Loucy (cell line): ENCODE results near the gene PLEKHB1.

Experiments
- H2AFZ ChIP-seq: fragments of 200-600 bp; sonication (generic); 2 replicates; pipeline ENCODE4 v1.6.0; 2016; ENCODE audit warnings: antibody characterized with exemption, mild to moderate bottlenecking, low read length, moderate library complexity
- H3F3A ChIP-seq: fragments of 200-600 bp; 2 replicates; pipeline ENCODE4 v1.6.0; 2016; ENCODE audit warnings: antibody characterized with exemption, low read depth, mild to moderate bottlenecking
- H3K27me3 ChIP-seq: fragments of 200-600 bp; sonication (generic); 2 replicates; pipeline ENCODE4 v1.6.1; 2014; ENCODE audit warnings: low read length, mild to moderate bottlenecking; ENCODE audit not compliant: insufficient read depth, poor library complexity, severe bottlenecking
- H3K36me3 ChIP-seq: fragments of 200-600 bp; sonication (generic); 2 replicates; pipeline ENCODE4 v1.6.1; 2016; ENCODE audit warnings: low read length; ENCODE audit not compliant: insufficient read depth
- H3K4me1 ChIP-seq: fragments of 200-600 bp; sonication (generic); 2 replicates; pipeline ENCODE4 v1.5.1; 2014; ENCODE audit warnings: low read length, mild to moderate bottlenecking; ENCODE audit not compliant: insufficient read depth, poor library complexity, severe bottlenecking
- H3K4me2 ChIP-seq: fragments of 200-600 bp; sonication (generic); 2 replicates; pipeline ENCODE4 v1.6.0; 2014; ENCODE audit warnings: antibody characterized with exemption, low read length, low read depth, mild to moderate bottlenecking; ENCODE audit not compliant: poor library complexity, severe bottlenecking
- H3K4me3 ChIP-seq: fragments of 200-600 bp; sonication (generic); 2 replicates; pipeline ENCODE4 v1.5.1; 2014; ENCODE audit warnings: low read length, mild to moderate bottlenecking, mixed read lengths; ENCODE audit not compliant: poor library complexity, severe bottlenecking
- H3K79me2 ChIP-seq: fragments of 200-600 bp; sonication (generic); 2 replicates; pipeline ENCODE4 v1.6.1; 2014; ENCODE audit warnings: low read length; ENCODE audit not compliant: insufficient read depth
- H3K9ac ChIP-seq: fragments of 200-600 bp; sonication (generic); 2 replicates; pipeline ENCODE4 v1.6.0; 2014; ENCODE audit warnings: mild to moderate bottlenecking, low read depth, low read length, moderate library complexity; ENCODE audit not compliant: poor library complexity, severe bottlenecking
- H3K9me2 ChIP-seq: fragments of 200-600 bp; sonication (generic); replicated peaks from 2 replicates; pipeline ENCODE4 v1.6.1; 2016; ENCODE audit warnings: low read depth, low read length, mixed read lengths
- H3K9me3 ChIP-seq: fragments of 200-600 bp; sonication (generic); 2 replicates; pipeline ENCODE4 v1.6.1; 2014; ENCODE audit warnings: mild to moderate bottlenecking, antibody characterized with exemption, low read length, low read depth; ENCODE audit not compliant: insufficient read depth
- H4K20me1 ChIP-seq: fragments of 200-600 bp; sonication (generic); 2 replicates; pipeline ENCODE4 v1.6.0; 2014; ENCODE audit warnings: antibody characterized with exemption, low read length, mild to moderate bottlenecking; ENCODE audit not compliant: insufficient read depth, poor library complexity, severe bottlenecking
- EZH2phosphoT487 ChIP-seq: fragments of 200-600 bp; IDR thresholded peaks from 2 replicates; pipeline ENCODE4 v1.6.1; 2018; ENCODE audit warnings: antibody characterized with exemption, mild to moderate bottlenecking, moderate library complexity, borderline replicate concordance
- TF ChIP-seq, protein P1 (sequence below): fragments of 200-600 bp; sonication (generic); conservative IDR thresholded peaks from 2 replicates; pipeline ENCODE4 v1.5.1; 2014; ENCODE audit warnings: mild to moderate bottlenecking, antibody characterized with exemption, low read length

PLEKHB1 gene

GRCh38 chr11:73664877-73665276 is 18.5 kb downstream of the PLEKHB1 start:
- H2AFZ ChIP-seq: no peak overlapping the region
- no peak for TF ChIP-seq EZH2phosphoT487
- TF ChIP-seq, protein P1, sequence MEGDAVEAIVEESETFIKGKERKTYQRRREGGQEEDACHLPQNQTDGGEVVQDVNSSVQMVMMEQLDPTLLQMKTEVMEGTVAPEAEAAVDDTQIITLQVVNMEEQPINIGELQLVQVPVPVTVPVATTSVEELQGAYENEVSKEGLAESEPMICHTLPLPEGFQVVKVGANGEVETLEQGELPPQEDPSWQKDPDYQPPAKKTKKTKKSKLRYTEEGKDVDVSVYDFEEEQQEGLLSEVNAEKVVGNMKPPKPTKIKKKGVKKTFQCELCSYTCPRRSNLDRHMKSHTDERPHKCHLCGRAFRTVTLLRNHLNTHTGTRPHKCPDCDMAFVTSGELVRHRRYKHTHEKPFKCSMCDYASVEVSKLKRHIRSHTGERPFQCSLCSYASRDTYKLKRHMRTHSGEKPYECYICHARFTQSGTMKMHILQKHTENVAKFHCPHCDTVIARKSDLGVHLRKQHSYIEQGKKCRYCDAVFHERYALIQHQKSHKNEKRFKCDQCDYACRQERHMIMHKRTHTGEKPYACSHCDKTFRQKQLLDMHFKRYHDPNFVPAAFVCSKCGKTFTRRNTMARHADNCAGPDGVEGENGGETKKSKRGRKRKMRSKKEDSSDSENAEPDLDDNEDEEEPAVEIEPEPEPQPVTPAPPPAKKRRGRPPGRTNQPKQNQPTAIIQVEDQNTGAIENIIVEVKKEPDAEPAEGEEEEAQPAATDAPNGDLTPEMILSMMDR: no peak
- no peaks in the 10 kb centered on the region for H3K9me2 ChIP-seq

GRCh38 chr11:73667891-73668290 is 21.5 kb downstream of the PLEKHB1 start:
- Histone ChIP-seq H3K79me2 (no peaks in the 10 kb centered on the region), H3K4me1 (peaks cover 45% of the 10 kb centered on the region), H2AFZ (no peak overlapping the region)

More at GRCh38 chr11:73664877-73665276, 18.5 kb downstream of the PLEKHB1 start:
- Histone ChIP-seq H3K4me3 (no peak overlapping the region), H3K9ac (no peak overlapping the region), H3K4me1 (peaks cover 38% of the 10 kb centered on the region), H3F3A (peaks cover 4% of the 10 kb centered on the region; the same call in 1 of the 2 replicates), H3K9me3 (no peaks in the 10 kb centered on the region), H3K79me2 (no peaks in the 10 kb centered on the region), H4K20me1 (no peaks in the 10 kb centered on the region), H3K27me3 (no peaks in the 10 kb centered on the region), H3K36me3 (no peaks in the 10 kb centered on the region), H3K4me2 (no peak overlapping the region)

DNA sequence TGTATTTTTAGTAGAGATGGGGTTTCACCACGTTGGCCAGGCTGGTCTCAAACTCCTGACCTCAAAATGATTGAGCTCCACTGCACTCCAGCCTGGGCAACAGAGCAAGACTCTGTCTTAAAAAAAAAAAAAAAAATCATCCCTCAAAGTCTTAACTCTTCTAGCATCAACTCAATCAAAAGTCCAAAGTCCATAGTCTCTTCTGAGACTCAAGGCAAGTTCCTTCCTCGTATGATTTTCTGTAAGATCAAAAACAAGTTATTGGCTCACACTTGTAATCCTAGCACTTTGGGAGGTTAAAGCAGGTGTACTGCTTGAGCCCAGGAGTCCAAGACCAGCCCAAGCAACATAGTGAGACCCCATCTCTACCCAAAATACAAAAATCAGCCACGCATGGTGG is 24.4 kb downstream of the PLEKHB1 start:
- H3K9me2 ChIP-seq: no peaks in the 10 kb centered on the region
- H3K4me1 ChIP-seq: peaks cover 40% of the 10 kb centered on the region
- no peak overlapping the region for H3K9ac ChIP-seq
- no peak overlapping the region for H2AFZ ChIP-seq
- no peaks in the 10 kb centered on the region for H3K79me2 ChIP-seq
- no peak for TF ChIP-seq EZH2phosphoT487
- no peak overlapping the region for H3K4me2 ChIP-seq
- no peaks in the 10 kb centered on the region for H3K27me3 ChIP-seq
- no peaks in the 10 kb centered on the region; the same call in 1 of the 2 replicates for H3K36me3 ChIP-seq
- H4K20me1 ChIP-seq: no peaks in the 10 kb centered on the region
- H3K9me3 ChIP-seq: no peaks in the 10 kb centered on the region
- H3K4me3 ChIP-seq: no peak overlapping the region
- H3F3A ChIP-seq: peaks cover 4% of the 10 kb centered on the region; the same call in 1 of the 2 replicates

More at GRCh38 chr11:73667891-73668290, 21.5 kb downstream of the PLEKHB1 start:
- Histone ChIP-seq H3F3A (peaks cover 4% of the 10 kb centered on the region; the same call in 1 of the 2 replicates), H3K4me2 (peak overlapping the region; percentile 7), H3K9me2 (no peaks in the 10 kb centered on the region), H3K9ac (no peak overlapping the region), H3K36me3 (no peaks in the 10 kb centered on the region), H3K27me3 (no peaks in the 10 kb centered on the region), H3K9me3 (no peaks in the 10 kb centered on the region), H3K4me3 (no peak overlapping the region), H4K20me1 (no peaks in the 10 kb centered on the region)
- TF ChIP-seq, protein P1: no peak
- no peak for TF ChIP-seq EZH2phosphoT487

GRCh38 chr11:73671701-73672100 is 25.3 kb downstream of the PLEKHB1 start:
- H3K4me2 ChIP-seq: no peak overlapping the region
- no peaks in the 10 kb centered on the region for H3K27me3 ChIP-seq
- no peaks in the 10 kb centered on the region for H4K20me1 ChIP-seq
- TF ChIP-seq EZH2phosphoT487: no peak
- TF ChIP-seq, protein P1: no peak
- H2AFZ ChIP-seq: no peak overlapping the region
- no peaks in the 10 kb centered on the region; the same call in 1 of the 2 replicates for H3K36me3 ChIP-seq
- peaks cover 4% of the 10 kb centered on the region; the same call in 1 of the 2 replicates for H3F3A ChIP-seq
- H3K4me3 ChIP-seq: no peak overlapping the region
- no peak overlapping the region for H3K9ac ChIP-seq
- H3K79me2 ChIP-seq: no peaks in the 10 kb centered on the region
- H3K4me1 ChIP-seq: peaks cover 46% of the 10 kb centered on the region
- H3K9me3 ChIP-seq: no peaks in the 10 kb centered on the region
- H3K9me2 ChIP-seq: no peaks in the 10 kb centered on the region
